Type B pancreatic cell (in vitro differentiated cells): ENCODE results near the gene BTN3A1. TPM values are rescaled to one million over a fixed set of nuclear protein-coding genes. Genes with fewer than 3 reads are reported as not detected.
"Not testable (repeated sequence)": the region's sequence is repeated elsewhere in the genome, so short reads cannot be mapped to it uniquely, and the experiment has no call there.

Experiments
- DNase-seq: peaks from one replicate; pipeline ENCODE4 v3.0.0; 2021; ENCODE audit warnings: mixed read lengths; ENCODE audit not compliant: unreplicated experiment; ENCODE audit errors: extremely low spot score
- H3K27ac Mint-ChIP-seq: 2 replicates; pipeline ENCODE4 v1.8.0; 2021; ENCODE audit warnings: mild to moderate bottlenecking, mixed read lengths
- H3K27me3 Mint-ChIP-seq: 2 replicates; pipeline ENCODE4 v1.8.0; 2021; ENCODE audit warnings: mixed read lengths
- H3K36me3 Mint-ChIP-seq: 2 replicates; pipeline ENCODE4 v1.8.0; 2021; ENCODE audit warnings: mixed read lengths
- H3K4me1 Mint-ChIP-seq: one replicate; pipeline ENCODE4 v1.8.0; 2021; ENCODE audit warnings: mixed read lengths; ENCODE audit not compliant: unreplicated experiment
- H3K4me3 Mint-ChIP-seq: 2 replicates; pipeline ENCODE4 v1.8.0; 2021; ENCODE audit warnings: mild to moderate bottlenecking, mixed read lengths
- H3K9me3 Mint-ChIP-seq: 2 replicates; pipeline ENCODE4 v1.8.0; 2021; ENCODE audit warnings: mixed read lengths
- CTCF ChIP-seq: fragments of 200-600 bp; sonication (generic); conservative IDR thresholded peaks from 2 replicates; pipeline ENCODE4 v1.5.0; 2021; ENCODE audit warnings: antibody characterized with exemption, mild to moderate bottlenecking
- total RNA-seq: library from RNA; stranded (reverse); gene quantifications from 2 replicates; pipeline ENCODE4 v1.2.1, GENCODE V29; 2021; ENCODE audit warnings: low replicate concordance

The BTN3A1 gene
- total RNA-seq, 1 donor from 2014 or later = 19.6 TPM

GRCh38 chr6:26415036-26415614 is 13.1 kb downstream of the BTN3A1 start:
- H3K4me3 Mint-ChIP-seq = no peak overlapping the region
- no peak for TF ChIP-seq CTCF
- H3K9me3 Mint-ChIP-seq = no peaks in the 10 kb centered on the region
- H3K27ac Mint-ChIP-seq = no peak overlapping the region
- no peak for DNase-seq
- H3K27me3 Mint-ChIP-seq = no peaks in the 10 kb centered on the region
- H3K36me3 Mint-ChIP-seq = peaks cover 22% of the 10 kb centered on the region
- no peaks in the 10 kb centered on the region for H3K4me1 Mint-ChIP-seq

GRCh38 chr6:26415791-26416190 is 13.7 kb downstream of the BTN3A1 start:
- H3K4me3 Mint-ChIP-seq = no peak overlapping the region
- no peak overlapping the region for H3K27ac Mint-ChIP-seq
- H3K9me3 Mint-ChIP-seq = no peaks in the 10 kb centered on the region
- no peak for TF ChIP-seq CTCF
- DNase-seq = no peak
- peaks cover 18% of the 10 kb centered on the region for H3K36me3 Mint-ChIP-seq
- H3K27me3 Mint-ChIP-seq = no peaks in the 10 kb centered on the region
- no peaks in the 10 kb centered on the region for H3K4me1 Mint-ChIP-seq

GRCh38 chr6:26416288-26416687 is 14.2 kb downstream of the BTN3A1 start:
- no peak overlapping the region for H3K27ac Mint-ChIP-seq

GRCh38 chr6:26418077-26418476 is 16.0 kb downstream of the BTN3A1 start:
- not testable (repeated sequence) for H3K27me3 Mint-ChIP-seq, H3K4me1 Mint-ChIP-seq, H3K9me3 Mint-ChIP-seq, DNase-seq, H3K4me3 Mint-ChIP-seq, H3K27ac Mint-ChIP-seq
- H3K36me3 Mint-ChIP-seq = peaks cover 11% of the 10 kb centered on the region

More at GRCh38 chr6:26416288-26416687, 14.2 kb downstream of the BTN3A1 start:
- no peak overlapping the region for H3K4me3 Mint-ChIP-seq
- DNase-seq = no peak
- no peak for TF ChIP-seq CTCF
- H3K4me1 Mint-ChIP-seq = no peaks in the 10 kb centered on the region
- peaks cover 17% of the 10 kb centered on the region for H3K36me3 Mint-ChIP-seq
- H3K27me3 Mint-ChIP-seq = no peaks in the 10 kb centered on the region
- H3K9me3 Mint-ChIP-seq = no peaks in the 10 kb centered on the region

GRCh38 chr6:26418795-26419194 is 16.7 kb downstream of the BTN3A1 start:
- H3K4me3 Mint-ChIP-seq, DNase-seq, H3K27me3 Mint-ChIP-seq, H3K27ac Mint-ChIP-seq, H3K36me3 Mint-ChIP-seq, H3K9me3 Mint-ChIP-seq: not testable (repeated sequence)
- peaks cover 15% of the 10 kb centered on the region for H3K4me1 Mint-ChIP-seq

GRCh38 chr6:26420688-26421171 is 18.7 kb downstream of the BTN3A1 start:
- Mint-ChIP-seq H3K9me3 (no peaks in the 10 kb centered on the region), H3K4me1 (peaks cover 27% of the 10 kb centered on the region), H3K27ac (no peak overlapping the region), H3K36me3 (peaks cover 10% of the 10 kb centered on the region), H3K27me3 (no peaks in the 10 kb centered on the region), H3K4me3 (no peak overlapping the region)
- no peak for DNase-seq
- peak; percentile 70 for TF ChIP-seq CTCF
